Neural cell (in vitro differentiated cells): ENCODE measurements around the gene PRRC2B.

ENCODE experiments used
- CTCF ChIP-seq: fragments of 450-650 bp; IDR thresholded peaks from 2 replicates; pipeline ENCODE4 v1.5.1; 2014; ENCODE audit warnings: antibody characterized with exemption, mild to moderate bottlenecking, moderate library complexity; ENCODE audit not compliant: poor library complexity, severe bottlenecking
- EP300 ChIP-seq: fragments of 450-650 bp; conservative IDR thresholded peaks from 2 replicates; pipeline ENCODE4 v1.6.1; 2014; ENCODE audit warnings: antibody characterized with exemption, mild to moderate bottlenecking, moderate library complexity; ENCODE audit not compliant: poor library complexity, severe bottlenecking
- POLR2AphosphoS5 ChIP-seq: IDR thresholded peaks from 2 replicates; pipeline ENCODE4 v1.6.1; 2012
- RAD21 ChIP-seq: fragments of 450-650 bp; conservative IDR thresholded peaks from 2 replicates; pipeline ENCODE4 v1.6.1; 2014; ENCODE audit warnings: antibody characterized with exemption, mild to moderate bottlenecking, moderate library complexity
- REST ChIP-seq: IDR thresholded peaks from 2 replicates; pipeline ENCODE4 v1.6.1; 2012; ENCODE audit warnings: borderline replicate concordance
- TAF1 ChIP-seq: IDR thresholded peaks from 2 replicates; pipeline ENCODE4 v1.6.1; 2012; ENCODE audit warnings: low read depth

GRCh38 chr9:131405428-131405827 is 11.5 kb downstream of the PRRC2B start:
- TF ChIP-seq CTCF, result no peak
- no peak for TF ChIP-seq RAD21
- TF ChIP-seq EP300, result no peak
- TF ChIP-seq POLR2AphosphoS5, result no peak
- TF ChIP-seq REST, result no peak
- no peak for TF ChIP-seq TAF1
